GM12878 (cell line): ENCODE results near the gene DTNBP1. TPM values are rescaled to one million over a fixed set of nuclear protein-coding genes. Genes with fewer than 3 reads are reported as not detected.

Experiments used
- ATAC-seq: fragments of 200-7000 bp; cut with Tn5 transposase; 3 replicates; pipeline ENCODE4 v1.9.1; 2020; ENCODE audit warnings: mild to moderate bottlenecking, moderate library complexity
- BruUV-seq: library from RNA; stranded (reverse); fragments of 400-500 nt; replicated peaks from 2 replicates; lab custom pipeline; 2021; lab: Mats Ljungman, UMichigan
- CTCF ChIA-PET: fragments of 300-600 bp; sonication (Branson Sonifier 250); formaldehyde crosslinking; extraction: SDS; loops from one replicate; lab custom pipeline; 2021; ENCODE audit warnings: inconsistent platforms; lab: Yijun Ruan, JAX
- POLR2A ChIA-PET: fragments of 350-600 bp; formaldehyde crosslinking; extraction: SDS; loops from one replicate; lab custom pipeline; 2021; ENCODE audit warnings: inconsistent platforms; lab: Charles Lee
- RAD21 ChIA-PET: fragments of 300-600 bp; sonication (Branson Sonifier 250); formaldehyde crosslinking; loops from one replicate; lab custom pipeline; 2023; ENCODE audit warnings: antibody characterized with exemption; ENCODE audit not compliant: unreplicated experiment; lab: Charles Lee
- SMC1A ChIA-PET: fragments of 300-600 bp; sonication (Branson Sonifier 250); formaldehyde crosslinking; loops from one replicate; lab custom pipeline; 2023; ENCODE audit not compliant: unreplicated experiment, uncharacterized antibody; lab: Charles Lee
- DNase-seq: peaks from one replicate; pipeline ENCODE4 v3.0.0-alpha.2; 2011; ENCODE audit warnings: low read depth, low spot score
- FAIRE-seq: peaks from 3 replicates; lab custom pipeline; 2011; peaks lifted over from hg19 to GRCh38; lab: Jason Lieb, UNC
- H2AFZ ChIP-seq: 2 replicates; pipeline ENCODE4 v1.6.0; 2011; ENCODE audit warnings: low read depth, low read length, control low read depth; ENCODE audit not compliant: control insufficient read depth
- H3K27ac ChIP-seq: 2 replicates; pipeline ENCODE4 v1.5.1; 2011; ENCODE audit warnings: control low read depth; ENCODE audit not compliant: control insufficient read depth, insufficient read depth
- H3K27me3 ChIP-seq, 2 experiments: replicated peaks in 1 of 2; 2 replicates each; pipeline versions ENCODE4 v1.6.0 to v1.6.1; 2011; ENCODE audit warnings: low read length in 1 of 2; ENCODE audit not compliant: control insufficient read depth in 2 of 2, insufficient read depth in 2 of 2
- H3K36me3 ChIP-seq, 2 experiments: 2 replicates each; pipeline ENCODE4 v1.5.1; 2011; ENCODE audit warnings: low read length in 1 of 2; ENCODE audit not compliant: control insufficient read depth in 2 of 2, insufficient read depth in 2 of 2
- H3K4me1 ChIP-seq: 2 replicates; pipeline ENCODE4 v1.6.1; 2011; ENCODE audit warnings: mild to moderate bottlenecking, low read length, moderate library complexity, mixed read lengths; ENCODE audit not compliant: control insufficient read depth, insufficient read depth
- H3K4me2 ChIP-seq: 2 replicates; pipeline ENCODE4 v1.6.0; 2011; ENCODE audit warnings: control low read depth; ENCODE audit not compliant: control insufficient read depth, insufficient read depth
- H3K4me3 ChIP-seq: fragments of 200-600 bp; sonication (generic); 2 replicates; pipeline ENCODE4 v1.5.1; 2016
- H3K79me2 ChIP-seq: 2 replicates; pipeline ENCODE4 v1.6.0; 2011; ENCODE audit warnings: low read length; ENCODE audit not compliant: control insufficient read depth, insufficient read depth
- H3K9ac ChIP-seq: 2 replicates; pipeline ENCODE4 v1.8.0; 2011; ENCODE audit warnings: low read length, control low read depth, mixed read lengths; ENCODE audit not compliant: control insufficient read depth, insufficient read depth
- H3K9me3 ChIP-seq: replicated peaks from 3 replicates; pipeline ENCODE4 v1.5.1; 2011; ENCODE audit warnings: mild to moderate bottlenecking, low read length; ENCODE audit not compliant: control insufficient read depth, insufficient read depth
- H4K20me1 ChIP-seq: 2 replicates; pipeline ENCODE4 v1.6.0; 2011; ENCODE audit not compliant: control insufficient read depth, insufficient read depth
- SPI1 ChIP-seq: IDR thresholded peaks from 2 replicates; pipeline ENCODE4 v1.6.1; 2011; ENCODE audit warnings: low read depth, mild to moderate bottlenecking, low read length, moderate library complexity, borderline replicate concordance; ENCODE audit not compliant: insufficient read depth
- TCF12 ChIP-seq: IDR thresholded peaks from 2 replicates; pipeline ENCODE4 v1.6.1; 2011; ENCODE audit warnings: low read depth, mild to moderate bottlenecking, low read length
- WGBS: methylation state at CpG from one replicate; pipeline ENCODE4 v1.1.6; 2016; ENCODE audit warnings: low lambda C conversion rate; ENCODE audit not compliant: insufficient replicate concordance, insufficient coverage; ENCODE audit errors: missing lambda C conversion rate; 5-methylcytosine and 5-hydroxymethylcytosine counted together
- in situ Hi-C: fragments of 300-500 bp; cut with MboI; formaldehyde crosslinking; loops from 9 replicates; pipeline ENCODE4 v1.14.3; 2018; ENCODE audit warnings: mixed read lengths
- intact Hi-C: fragments of 100-400 bp; cut with micrococcal nuclease; formaldehyde crosslinking; loops from one replicate; pipeline ENCODE4 v1.14.2; 2022; ENCODE audit not compliant: unreplicated experiment
- polyA plus RNA-seq, 11 experiments: library from polyadenylated mRNA; depleted of rRNA in 4 of 11; unstranded in 6 of 11; stranded (reverse) in 5 of 11; fragments of >200 nt; fragmentation: Nextera tagmentation in 4 of 11; fragmentation: Illumina TruSeq in 1 of 11; extraction: Ambion mirVana in 4 of 11; extraction: Trizol in 1 of 11; gene quantifications; 1 replicate in 1 of 11; 2 replicates in 10 of 11; pipeline versions ENCODE4 v1.2.1 to v1.2.3, GENCODE V29; 2011 to 2016; ENCODE audit warnings: inconsistent platforms in 2 of 11, missing spikeins in 2 of 11, low read depth in 1 of 11
- total RNA-seq, 4 experiments: library from RNA; depleted of rRNA in 3 of 4; stranded (reverse); fragments of >200 nt in 3 of 4; fragmentation: Illumina TruSeq in 1 of 4; extraction: Trizol in 1 of 4; gene quantifications; 2 replicates each; pipeline versions ENCODE4 v1.2.1 to v1.2.3, GENCODE V29; 2013 to 2021
- TF ChIP-seq, protein P1 (sequence below): fragments of 450-650 bp; formaldehyde crosslinking; IDR thresholded peaks from 2 replicates; pipeline ENCODE4 v1.4.0; 2020; ENCODE audit warnings: mild to moderate bottlenecking, moderate library complexity

DTNBP1 gene
- total and polyA plus RNA-seq, 10 of the 15 experiments (the other 5 are each of a cell fraction or from before 2014, with no cell fraction given): 7.1 to 40.3 (median 20.1) TPM

DNA sequence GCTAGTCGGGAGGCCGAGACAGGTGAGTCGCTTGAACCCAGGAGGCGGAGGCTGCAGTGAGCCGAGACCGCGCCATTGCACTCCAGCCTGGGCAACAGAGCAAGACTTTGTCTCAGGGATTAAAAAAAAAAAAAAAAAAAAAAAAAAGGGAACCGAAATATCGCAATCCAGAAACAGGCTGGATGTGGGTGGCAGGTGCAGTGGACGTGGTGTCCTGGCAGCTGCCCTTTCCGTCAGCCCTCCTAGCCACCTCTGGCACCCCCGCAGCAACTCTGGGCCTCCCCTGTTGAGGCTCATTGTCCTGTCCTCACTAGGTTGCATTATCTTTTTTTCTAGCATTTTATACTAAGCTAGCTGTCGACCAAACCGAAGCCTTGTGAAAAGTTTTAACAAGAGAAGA, 113.5 kb downstream of the DTNBP1 start:
- DNase-seq (no peak), ATAC-seq (no peak), FAIRE-seq (no peak)
- Histone ChIP-seq H3K9me3 (peaks cover 3% of the 10 kb centered on the region; the same call in 2 of the 3 replicates), H3K79me2 (no peaks in the 10 kb centered on the region; the same call in 1 of the 2 replicates), H3K27ac (no peak overlapping the region), H3K4me3 (no peak overlapping the region), H3K4me1 (peaks cover 7% of the 10 kb centered on the region), H3K4me2 (no peak overlapping the region), H4K20me1 (no peaks in the 10 kb centered on the region), H2AFZ (no peak overlapping the region), H3K36me3 (peaks cover 0 to 3% of the 10 kb centered on the region in 2 experiments; a peak in 3 of 4 replicates), H3K27me3 (no peaks in the 10 kb centered on the region), H3K9ac (no peak overlapping the region)
- TF ChIP-seq SPI1: peak; percentile 23; the same call in 1 of the 2 replicates
- TF ChIP-seq TCF12: 0 out of 2 replicates have a peak, but pooled peaks have one; percentile 41
- TF ChIP-seq, protein P1, sequence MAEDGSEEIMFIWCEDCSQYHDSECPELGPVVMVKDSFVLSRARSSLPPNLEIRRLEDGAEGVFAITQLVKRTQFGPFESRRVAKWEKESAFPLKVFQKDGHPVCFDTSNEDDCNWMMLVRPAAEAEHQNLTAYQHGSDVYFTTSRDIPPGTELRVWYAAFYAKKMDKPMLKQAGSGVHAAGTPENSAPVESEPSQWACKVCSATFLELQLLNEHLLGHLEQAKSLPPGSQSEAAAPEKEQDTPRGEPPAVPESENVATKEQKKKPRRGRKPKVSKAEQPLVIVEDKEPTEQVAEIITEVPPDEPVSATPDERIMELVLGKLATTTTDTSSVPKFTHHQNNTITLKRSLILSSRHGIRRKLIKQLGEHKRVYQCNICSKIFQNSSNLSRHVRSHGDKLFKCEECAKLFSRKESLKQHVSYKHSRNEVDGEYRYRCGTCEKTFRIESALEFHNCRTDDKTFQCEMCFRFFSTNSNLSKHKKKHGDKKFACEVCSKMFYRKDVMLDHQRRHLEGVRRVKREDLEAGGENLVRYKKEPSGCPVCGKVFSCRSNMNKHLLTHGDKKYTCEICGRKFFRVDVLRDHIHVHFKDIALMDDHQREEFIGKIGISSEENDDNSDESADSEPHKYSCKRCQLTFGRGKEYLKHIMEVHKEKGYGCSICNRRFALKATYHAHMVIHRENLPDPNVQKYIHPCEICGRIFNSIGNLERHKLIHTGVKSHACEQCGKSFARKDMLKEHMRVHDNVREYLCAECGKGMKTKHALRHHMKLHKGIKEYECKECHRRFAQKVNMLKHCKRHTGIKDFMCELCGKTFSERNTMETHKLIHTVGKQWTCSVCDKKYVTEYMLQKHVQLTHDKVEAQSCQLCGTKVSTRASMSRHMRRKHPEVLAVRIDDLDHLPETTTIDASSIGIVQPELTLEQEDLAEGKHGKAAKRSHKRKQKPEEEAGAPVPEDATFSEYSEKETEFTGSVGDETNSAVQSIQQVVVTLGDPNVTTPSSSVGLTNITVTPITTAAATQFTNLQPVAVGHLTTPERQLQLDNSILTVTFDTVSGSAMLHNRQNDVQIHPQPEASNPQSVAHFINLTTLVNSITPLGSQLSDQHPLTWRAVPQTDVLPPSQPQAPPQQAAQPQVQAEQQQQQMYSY (CRISPR knock-in tag): no peak
- POLR2A ChIA-PET: interaction anchor here (0.6 to 0.7 kb wide), 3 partner anchors 29 to 809 kb away, joined by 5 to 6 read pairs (median 5); no protein-coding TSS in a partner anchor
- RAD21 ChIA-PET: interaction anchor here (0.7 kb wide), 2 partner anchors 9 to 316 kb away, joined by 3 to 4 read pairs; no protein-coding TSS in a partner anchor
- CTCF ChIA-PET: interaction anchor here (0.8 to 1.2 kb wide), 4 partner anchors 22 to 660 kb away, joined by 3 to 4 read pairs (median 4); no protein-coding TSS in a partner anchor
- intact Hi-C loops: no loop called here
- WGBS: 79% methylated on average over 12 of the region's 14 CpGs
- SMC1A ChIA-PET: interaction anchor here (0.9 to 3.2 kb wide), 6 partner anchors 9 to 76 kb away, joined by 3 to 13 read pairs (median 5); no protein-coding TSS in a partner anchor
- BruUV-seq: no TSS peak
- in situ Hi-C loops: no loop called here
